LNCaP clone FGC (cell line): ENCODE results near the gene KRTAP3-3.

Experiments used
- DNase-seq: peaks from one replicate; pipeline ENCODE4 v3.0.0-alpha.2; 2011; ENCODE audit warnings: low read depth
- H3K4me3 ChIP-seq: 2 replicates; pipeline ENCODE4 v1.5.1; 2011; ENCODE audit warnings: mild to moderate bottlenecking, low read depth, low read length, control low read depth
- CTCF ChIP-seq: IDR thresholded peaks from 2 replicates; pipeline ENCODE4 v1.5.1; 2012; ENCODE audit warnings: mild to moderate bottlenecking; ENCODE audit not compliant: control insufficient read depth, insufficient read depth; ENCODE audit errors: extremely low read depth

KRTAP3-3 gene

GRCh38 chr17:40978575-40979151, 15.3 kb downstream of the KRTAP3-3 start:
- no peak for TF ChIP-seq CTCF
- no peak for DNase-seq
- no peak overlapping the region for H3K4me3 ChIP-seq

DNA sequence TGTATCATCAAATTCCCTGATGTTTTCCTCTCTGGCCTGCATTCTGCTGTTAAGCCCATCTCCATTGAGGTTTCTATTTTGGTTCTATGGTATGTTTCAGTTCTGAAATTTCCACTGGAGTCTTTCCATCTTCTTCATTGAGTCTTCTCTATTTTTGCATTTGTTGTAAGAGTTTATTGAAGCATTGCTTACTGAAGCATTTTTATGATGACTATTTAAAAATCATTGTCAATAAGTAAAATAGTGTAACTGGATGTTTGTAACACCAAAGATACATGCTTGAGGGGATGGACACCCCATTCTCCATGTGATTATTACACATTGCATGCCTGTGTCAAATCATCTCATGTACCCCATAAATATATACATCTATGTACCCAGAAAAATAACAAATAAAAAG, 18.4 kb downstream of the KRTAP3-3 start:
- no peak for DNase-seq
- no peak for TF ChIP-seq CTCF
- no peak overlapping the region for H3K4me3 ChIP-seq

GRCh38 chr17:40974366-40974765, 19.6 kb downstream of the KRTAP3-3 start:
- H3K4me3 ChIP-seq, result no peak overlapping the region
- no peak for DNase-seq
- no peak for TF ChIP-seq CTCF

DNA sequence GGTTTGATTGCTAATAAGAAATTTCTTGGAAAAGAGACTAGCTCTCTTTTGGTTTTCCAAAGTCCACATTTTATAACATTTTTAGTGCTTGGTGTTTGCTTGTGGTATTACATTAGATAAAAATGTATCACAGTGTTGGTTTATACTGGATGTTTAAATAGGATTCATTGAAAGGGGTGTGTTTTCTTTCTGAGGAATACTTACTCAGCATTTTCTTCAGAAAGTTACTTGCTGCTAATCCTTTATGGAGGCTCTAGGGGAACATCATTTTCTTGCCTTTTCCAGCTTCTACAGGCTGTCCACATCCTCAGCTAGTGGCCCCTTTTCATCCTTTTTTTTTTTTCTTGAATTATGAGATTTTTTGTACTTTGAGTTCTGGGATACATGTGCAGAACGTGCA, 26.4 kb downstream of the KRTAP3-3 start:
- no peak for DNase-seq
- no peak for TF ChIP-seq CTCF
- H3K4me3 ChIP-seq, result no peak overlapping the region

DNA sequence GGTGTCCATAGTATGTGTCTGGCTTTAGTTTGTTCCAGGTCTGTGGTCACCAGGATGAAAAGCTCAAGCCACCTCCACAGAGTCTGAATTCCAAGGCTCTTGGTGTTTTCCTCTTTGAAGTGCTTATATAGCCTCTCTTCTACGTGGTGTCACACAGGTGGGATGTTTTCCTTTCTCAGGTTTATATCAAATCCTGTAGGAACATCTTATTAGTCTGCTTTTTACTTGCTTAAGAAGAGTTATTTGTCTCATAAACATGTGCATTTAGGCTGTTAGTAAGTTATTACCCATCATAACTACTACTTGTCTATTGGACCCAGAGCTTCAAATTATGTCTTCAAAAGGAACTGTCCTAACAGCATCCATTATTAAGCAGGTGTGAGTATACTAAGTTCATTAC, 27.1 kb downstream of the KRTAP3-3 start, which contains the start of gene KRT39:
KRT39 (minus strand) TSS at position 101 of the 400 bp plus-strand sequence; CDS start at position 9, 92 bp downstream.
- H3K4me3 ChIP-seq, result no peak within 1 kb of the TSS
- TF ChIP-seq CTCF, result no peak
- no peak for DNase-seq

- no peak overlapping the region for H3K4me3 ChIP-seq
- peak; percentile 56 for TF ChIP-seq CTCF
- no peak for DNase-seq
Measured at GRCh38 chr17:40963838-40964237, 30.1 kb downstream of the KRTAP3-3 start.

DNA sequence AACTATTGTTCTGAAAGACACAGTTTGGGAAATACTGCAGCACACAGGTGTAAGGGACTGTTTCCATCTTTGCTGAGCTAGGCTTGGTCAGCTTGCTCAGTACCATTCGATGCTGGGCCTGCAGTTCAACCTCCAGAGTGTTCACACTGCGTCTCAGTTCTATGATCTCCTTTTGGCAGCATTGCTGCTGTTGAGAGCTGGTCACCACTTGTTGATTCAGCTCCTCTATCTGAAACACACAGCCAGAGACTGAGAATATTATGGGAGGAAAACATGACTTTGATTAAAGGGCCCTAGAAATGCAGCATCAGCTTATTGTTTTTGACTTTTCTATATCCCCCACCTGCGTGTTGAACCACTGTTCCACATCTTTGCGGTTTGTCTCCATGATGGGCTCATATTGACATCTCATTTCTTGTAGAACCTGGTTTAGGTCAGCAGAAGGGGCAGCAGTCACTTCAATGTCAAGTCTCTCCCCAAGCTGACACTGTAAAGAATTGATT, 31.9 kb downstream of the KRTAP3-3 start:
- TF ChIP-seq CTCF, result no peak
- no peak overlapping the region for H3K4me3 ChIP-seq
- no peak for DNase-seq
